Measurements from ENCODE around the gene ZFYVE16. TPM values are rescaled to one million over a fixed set of nuclear protein-coding genes. Genes with fewer than 3 reads are reported as not detected.
"Not testable (repeated sequence)": the region's sequence is repeated elsewhere in the genome, so short reads cannot be mapped to it uniquely, and the experiment has no call there.

The ZFYVE16 gene
- total RNA-seq, 1 donor from 2014 or later: 37.6 TPM

DNA sequence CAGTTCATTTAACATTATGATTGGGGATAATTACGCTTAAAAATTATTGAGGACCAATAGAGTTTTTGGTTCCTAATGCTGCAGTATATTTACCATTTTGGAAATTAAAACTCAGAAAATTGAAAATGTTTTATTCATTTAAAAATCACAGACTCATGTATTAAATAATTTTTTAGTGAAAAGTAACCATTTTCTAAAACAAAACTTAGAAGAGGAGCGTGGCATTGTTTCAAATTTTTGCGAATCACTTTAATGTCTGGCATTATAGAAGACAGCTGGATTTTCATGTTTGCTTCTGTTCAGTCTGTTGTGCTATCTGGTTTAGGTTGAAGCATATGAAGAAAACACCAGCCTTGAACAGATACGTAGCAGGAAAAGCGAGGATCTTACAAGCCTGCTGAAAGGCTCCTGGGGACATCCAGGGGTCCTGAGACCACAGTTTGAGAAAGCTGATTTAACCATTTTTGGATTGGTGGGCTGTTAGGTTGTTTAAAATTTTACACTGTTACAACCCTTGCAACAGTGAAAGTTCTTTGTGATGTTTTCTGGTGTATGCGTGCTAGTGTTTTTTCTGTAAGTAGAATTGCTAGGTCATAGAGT is 1.6 kb downstream of the ZFYVE16 start:
- no peak for DNase-seq (ENCODE audit: low spot score)

DNA sequence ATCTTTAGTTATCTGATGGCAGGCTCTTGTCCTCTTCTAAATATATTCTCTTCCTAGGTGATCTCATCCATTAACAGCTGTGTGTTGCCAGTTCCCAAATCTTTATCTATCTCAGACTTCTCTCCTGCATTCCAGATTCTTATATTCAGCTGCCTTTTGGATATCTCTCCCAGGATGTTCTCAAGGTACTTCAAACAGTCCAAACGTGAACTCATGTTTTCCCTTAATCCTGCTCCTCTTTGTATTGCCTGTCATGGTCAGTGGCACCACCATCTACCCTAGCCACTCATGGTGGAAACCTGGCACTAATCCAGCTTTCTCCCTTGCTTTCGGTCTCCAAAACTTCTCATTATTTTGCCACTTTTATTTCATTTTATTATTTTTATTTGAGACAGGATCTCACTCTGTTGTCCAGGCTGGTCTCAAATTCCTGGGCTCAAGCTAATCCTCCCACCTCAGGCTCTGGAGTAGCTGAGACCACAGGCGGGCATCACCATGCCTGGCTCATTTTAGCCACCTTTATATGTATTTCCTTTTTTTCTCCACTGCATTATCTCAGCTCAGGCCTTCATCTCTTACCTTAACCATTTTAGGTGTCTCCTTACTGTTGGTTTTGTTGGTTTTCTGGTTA is 3.8 kb downstream of the ZFYVE16 start:
- DNase-seq (ENCODE audit: low spot score): no peak

DNA sequence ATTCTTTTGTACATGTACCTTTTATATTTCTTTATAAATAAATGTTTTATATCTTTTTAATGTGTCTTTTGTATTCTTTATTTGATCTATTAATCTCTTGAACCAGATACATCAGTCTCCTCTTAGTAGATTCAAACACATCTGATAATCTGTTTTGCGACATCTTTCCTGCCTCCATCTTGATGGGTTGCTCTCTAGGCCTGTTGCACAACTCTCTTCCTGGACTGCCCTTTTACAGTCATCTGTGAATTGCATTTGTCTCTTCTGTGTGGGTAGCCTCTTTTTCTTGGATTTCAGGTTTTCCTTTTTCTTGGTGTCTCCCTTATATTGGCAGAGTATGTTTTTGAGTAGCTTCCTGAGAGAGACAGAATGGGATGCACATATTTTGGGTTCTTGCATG is 6.2 kb downstream of the ZFYVE16 start:
- DNase-seq (ENCODE audit: low spot score): no peak

DNA sequence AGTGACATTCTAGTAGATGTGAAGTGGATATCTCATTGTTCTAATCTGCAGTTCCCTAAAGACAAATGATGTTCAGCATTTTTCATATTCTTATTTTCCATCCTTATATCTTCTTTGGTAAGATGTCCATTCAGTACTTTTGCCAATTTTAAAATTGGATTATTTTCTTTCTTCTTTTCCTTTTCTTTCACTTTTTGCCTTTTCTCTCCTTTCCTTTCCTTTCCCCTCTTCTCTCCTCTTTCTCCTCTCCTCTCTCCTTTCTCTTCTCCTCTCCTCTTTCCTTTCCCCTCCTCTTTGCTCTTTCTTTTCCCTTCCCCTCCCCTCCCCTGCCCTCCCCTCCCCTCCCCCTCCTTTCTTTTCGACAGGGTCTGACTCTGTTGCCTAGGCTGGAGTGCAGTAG is 10.1 kb downstream of the ZFYVE16 start:
- DNase-seq (ENCODE audit: low spot score): no peak

DNA sequence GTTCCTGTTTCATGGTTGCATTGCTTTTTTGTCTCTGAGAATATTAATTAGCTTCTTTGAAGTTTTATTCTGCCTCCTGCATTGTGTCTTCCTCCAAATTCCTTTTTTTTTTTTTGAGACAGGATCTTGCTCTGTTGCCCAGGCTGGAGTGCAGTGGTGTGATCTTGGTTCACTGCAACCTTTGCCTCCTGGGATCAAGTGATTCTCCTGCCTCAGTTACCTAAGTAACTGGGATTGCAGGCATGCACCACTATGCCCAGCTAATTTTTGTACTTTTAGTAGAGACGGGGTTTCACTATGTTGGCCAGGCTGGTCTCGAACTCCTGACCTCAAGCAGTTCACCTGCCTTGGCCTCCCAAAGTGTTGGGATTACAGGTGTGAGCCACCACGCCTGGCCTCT is 16.5 kb downstream of the ZFYVE16 start:
- not testable (repeated sequence) for DNase-seq (ENCODE audit: low spot score)

DNA sequence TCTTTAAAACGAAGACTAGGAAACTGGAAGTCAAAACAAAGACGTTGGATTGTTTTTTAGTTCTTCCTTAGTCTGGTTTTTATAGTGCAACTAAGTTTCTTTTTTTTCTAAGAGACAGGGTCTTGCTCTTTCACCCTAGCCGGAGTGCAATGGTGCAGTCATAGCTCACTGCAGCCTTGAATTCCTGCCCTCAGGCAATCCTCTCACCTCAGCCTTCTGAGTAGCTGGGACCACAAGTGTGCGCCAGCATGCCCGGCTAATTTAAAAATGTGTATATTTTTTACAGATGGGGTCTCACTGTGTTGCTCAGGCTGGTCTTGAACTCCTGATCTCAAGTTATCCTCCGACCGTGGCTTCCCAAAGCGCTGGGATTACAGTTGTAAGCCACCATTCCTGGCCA is 27.6 kb downstream of the ZFYVE16 start:
- no peak for DNase-seq (ENCODE audit: low spot score)

DNA sequence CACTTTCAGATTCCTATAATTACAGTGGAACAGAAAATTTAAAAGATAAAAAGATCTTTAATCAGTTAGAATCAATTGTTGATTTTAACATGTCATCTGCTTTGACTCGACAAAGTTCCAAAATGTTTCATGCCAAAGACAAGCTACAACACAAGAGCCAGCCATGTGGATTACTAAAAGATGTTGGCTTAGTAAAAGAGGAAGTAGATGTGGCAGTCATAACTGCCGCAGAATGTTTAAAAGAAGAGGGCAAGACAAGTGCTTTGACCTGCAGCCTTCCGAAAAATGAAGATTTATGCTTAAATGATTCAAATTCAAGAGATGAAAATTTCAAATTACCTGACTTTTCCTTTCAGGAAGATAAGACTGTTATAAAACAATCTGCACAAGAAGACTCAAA is 29.5 kb downstream of the ZFYVE16 start:
- no peak for DNase-seq (ENCODE audit: low spot score)

DNA sequence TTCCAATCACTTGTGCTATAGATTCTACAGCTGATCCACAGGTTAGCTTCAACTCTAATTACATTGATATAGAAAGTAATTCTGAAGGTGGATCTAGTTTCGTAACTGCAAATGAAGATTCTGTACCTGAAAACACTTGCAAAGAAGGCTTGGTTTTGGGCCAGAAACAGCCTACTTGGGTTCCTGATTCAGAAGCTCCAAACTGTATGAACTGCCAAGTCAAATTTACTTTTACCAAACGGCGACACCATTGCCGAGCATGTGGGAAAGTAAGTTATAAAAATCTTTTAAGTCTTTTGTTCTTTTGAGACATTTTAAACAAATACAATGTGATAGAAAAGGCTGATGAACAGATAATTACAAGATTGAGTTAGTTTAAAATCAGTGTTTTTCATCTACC is 30.9 kb downstream of the ZFYVE16 start:
- DNase-seq (ENCODE audit: low spot score): no peak

DNA sequence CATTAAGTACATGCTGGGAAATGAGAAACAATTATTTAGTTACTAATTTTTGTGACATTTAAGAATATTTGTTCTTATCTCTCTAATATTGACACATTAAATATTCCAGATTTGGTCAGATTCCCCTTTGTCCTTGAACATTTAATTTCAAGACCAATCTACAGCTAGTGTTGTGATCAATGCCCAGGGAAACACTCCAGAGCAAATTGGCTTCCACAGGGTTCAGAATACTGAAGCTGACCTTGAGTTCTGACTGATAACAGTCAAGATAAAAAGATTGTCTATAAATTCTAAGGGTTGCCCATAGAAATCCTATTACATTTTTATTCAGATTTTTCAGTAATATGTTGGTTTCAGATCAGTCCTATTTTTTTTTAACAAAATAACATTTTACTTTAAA is 31.3 kb downstream of the ZFYVE16 start:
- DNase-seq (ENCODE audit: low spot score): no peak

DNA sequence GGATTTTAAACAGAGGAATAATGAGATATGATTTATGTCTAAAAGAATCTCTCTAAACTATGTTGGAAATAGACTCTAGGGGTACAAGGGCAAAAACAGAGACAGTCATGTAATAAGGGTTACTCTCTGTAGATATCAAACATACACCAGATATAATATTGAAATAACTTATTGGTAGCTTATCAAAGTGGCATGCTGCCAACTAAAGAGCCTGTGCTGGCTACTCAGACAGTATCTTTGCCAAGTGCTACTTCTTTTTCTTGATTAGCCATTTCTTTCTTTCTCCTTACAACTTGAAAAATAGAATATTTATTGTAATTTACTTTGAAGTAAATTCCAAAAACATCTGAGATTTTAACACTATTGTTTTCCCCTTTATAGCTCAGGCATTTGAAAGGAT is 34.9 kb downstream of the ZFYVE16 start:
- no peak for DNase-seq (ENCODE audit: low spot score)

DNA sequence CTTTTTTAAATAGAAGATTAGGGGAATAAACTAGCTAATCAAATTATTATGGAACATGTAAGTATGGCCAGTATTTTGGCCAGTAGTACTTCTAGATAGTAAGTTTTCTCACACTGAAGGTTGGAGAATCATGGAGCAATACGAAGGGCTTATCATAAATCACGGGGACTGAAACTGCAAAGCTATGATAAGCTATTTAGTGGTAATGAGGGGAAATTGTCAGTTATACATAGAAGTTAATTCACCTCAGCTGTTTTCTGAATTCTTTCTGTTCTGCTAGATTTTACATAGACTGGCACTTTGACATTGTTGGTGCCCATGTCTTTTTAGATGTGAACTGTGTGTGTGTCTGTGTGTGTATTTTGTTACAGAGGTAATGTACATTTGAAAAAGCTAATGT is 45.5 kb downstream of the ZFYVE16 start:
- no peak for DNase-seq (ENCODE audit: low spot score)

DNA sequence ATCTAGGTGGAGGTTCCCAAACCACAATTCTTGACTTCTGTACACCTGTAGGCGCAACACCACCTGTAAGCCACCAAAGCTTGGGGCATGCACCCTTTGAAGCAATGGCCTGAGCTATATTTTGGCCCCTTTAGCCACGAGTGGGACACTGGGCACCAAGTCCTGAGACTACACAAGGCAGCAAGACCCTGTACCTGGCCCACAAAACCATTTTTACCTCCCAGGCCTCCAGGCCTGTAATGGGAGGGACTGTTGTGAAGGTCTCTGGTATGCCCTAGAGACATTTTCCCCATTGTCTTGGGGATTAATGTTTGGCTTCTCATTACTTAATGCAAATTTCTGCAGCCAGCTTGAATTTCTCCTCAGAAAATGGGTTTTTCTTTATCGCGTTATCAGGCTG is 55.4 kb downstream of the ZFYVE16 start:
- no peak for DNase-seq (ENCODE audit: low spot score)

DNA sequence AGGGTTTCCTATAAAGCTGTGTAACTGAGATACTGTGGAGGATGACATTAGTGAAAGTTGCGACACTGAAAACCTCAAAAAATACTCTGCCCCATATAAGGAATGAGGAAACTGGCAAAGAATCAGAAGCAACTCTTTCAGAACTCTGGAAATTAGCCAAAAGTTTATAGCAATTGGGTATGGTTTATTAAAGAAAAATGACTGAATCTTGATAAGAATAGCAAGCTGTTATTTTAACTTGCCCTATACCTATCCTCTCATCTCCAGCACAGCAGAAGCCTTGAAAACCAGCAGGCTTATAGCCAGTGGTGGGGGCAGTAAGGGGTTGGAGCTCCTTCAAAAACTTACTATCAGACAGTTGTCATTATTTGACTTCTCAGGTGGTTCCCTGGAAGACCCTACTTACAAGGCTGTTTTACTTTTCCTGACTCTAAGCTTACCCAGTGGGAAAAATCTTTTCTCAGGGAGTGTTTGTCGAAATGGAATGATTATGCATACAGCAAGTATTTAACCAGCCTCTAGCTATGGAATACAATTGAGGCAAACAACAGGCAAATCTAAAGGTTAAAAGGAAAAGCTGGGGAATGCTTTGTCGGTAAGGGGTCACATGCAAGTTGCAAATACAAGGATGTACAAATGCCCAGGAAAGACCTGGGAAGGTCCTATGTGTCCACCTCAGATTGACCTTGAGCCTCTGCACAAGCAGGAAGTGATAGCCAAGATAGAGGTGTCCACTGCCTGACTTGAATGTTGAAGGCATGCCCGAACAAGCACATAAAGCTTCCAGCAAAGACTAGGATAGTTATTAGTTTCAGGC is 59.0 kb downstream of the ZFYVE16 start:
- DNase-seq (ENCODE audit: low spot score): no peak

DNA sequence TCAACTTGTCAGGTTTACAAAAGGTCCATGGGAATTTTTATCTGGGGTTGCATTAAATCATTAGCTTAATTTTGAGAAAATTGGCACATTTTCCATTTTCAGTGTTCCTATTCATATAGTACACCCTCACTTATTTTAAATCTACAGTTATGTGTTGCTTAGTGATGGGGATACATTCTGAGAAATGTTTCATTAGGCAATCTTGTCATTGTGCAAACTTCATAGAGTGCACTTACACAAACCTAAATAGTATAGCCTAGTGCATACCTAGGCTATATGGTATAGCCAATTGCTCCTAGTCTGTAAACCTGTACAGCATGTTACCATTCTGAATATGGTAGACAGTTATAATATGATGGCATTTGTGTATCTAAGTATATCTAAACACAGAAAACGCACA is 60.3 kb downstream of the ZFYVE16 start:
- DNase-seq (ENCODE audit: low spot score): no peak

DNA sequence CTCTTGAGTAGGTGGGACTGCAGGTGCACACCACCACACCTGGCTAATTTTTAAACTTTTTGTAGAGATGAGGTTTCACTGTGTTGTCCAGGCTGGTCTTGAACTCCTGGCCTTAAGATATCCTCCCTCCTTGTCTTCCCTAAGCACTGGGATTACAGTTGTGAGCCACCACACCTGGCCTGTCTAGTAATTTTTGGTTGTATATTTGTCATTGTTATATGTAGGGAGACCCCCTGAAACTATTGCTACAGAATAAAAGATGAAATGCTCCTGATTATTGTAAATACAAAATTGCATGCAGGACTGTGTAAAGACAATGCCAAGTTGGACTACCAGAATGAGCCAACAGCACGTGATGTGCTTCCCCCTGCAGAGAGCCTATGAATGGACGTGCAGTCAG is 62.8 kb downstream of the ZFYVE16 start:
- DNase-seq (ENCODE audit: low spot score): not testable (repeated sequence)

DNA sequence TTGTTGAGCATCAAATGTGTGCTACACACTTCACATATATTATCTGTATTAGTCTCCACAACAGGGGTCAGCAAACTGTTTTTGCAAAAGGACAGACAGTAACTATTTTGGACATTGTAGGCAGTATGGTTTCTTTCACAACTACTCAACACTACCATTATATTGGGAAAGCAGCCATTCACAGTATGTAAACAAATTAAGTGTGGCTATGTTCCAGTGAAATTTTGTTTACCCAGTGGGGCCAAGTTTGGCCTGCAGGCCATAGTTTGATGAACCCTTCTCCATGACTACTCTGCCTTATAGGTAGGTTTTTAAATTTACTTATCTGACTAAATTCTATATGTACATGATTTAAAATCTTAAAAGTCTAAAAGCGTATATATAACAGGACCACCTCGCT is 67.1 kb downstream of the ZFYVE16 start:
- DNase-seq (ENCODE audit: low spot score): no peak

DNA sequence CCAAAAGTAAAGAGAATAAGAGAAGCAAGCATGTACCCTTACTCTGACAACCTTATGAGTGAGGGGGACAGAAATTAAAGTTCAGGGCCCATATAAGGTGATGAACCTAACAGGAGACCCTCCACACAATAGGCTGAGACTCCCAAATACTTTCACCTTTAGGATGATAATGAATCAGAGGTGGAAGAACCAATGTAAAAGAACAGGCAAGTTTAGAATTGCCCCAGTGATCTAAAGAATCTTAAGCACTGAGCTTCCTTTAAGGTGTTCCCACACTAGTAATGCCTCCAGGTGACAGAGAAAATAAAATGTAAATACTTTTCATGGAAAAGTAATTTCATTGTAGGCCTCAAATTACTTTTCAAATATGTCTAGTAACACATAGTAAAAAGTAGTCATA is 71.8 kb downstream of the ZFYVE16 start:
- DNase-seq (ENCODE audit: low spot score): no peak

DNA sequence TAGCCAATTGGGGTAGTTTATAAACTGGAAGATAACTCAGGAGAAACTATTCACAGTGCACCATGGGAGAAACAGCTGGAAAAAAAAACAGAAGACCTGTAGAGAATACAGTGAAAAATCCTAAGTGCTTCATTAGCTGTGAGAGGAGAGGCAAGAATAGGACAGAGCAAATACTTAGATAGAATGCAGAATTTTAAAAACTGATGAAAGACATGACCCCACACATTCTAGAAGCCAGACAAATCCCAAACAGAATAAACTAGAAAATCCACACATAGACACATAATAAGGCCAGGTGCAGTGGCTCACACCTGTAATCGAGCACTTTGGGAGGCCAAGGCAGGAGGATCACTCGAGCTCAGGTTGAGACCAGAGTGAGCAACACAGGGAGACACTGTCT is 72.5 kb downstream of the ZFYVE16 start:
- no peak for DNase-seq (ENCODE audit: low spot score)

DNA sequence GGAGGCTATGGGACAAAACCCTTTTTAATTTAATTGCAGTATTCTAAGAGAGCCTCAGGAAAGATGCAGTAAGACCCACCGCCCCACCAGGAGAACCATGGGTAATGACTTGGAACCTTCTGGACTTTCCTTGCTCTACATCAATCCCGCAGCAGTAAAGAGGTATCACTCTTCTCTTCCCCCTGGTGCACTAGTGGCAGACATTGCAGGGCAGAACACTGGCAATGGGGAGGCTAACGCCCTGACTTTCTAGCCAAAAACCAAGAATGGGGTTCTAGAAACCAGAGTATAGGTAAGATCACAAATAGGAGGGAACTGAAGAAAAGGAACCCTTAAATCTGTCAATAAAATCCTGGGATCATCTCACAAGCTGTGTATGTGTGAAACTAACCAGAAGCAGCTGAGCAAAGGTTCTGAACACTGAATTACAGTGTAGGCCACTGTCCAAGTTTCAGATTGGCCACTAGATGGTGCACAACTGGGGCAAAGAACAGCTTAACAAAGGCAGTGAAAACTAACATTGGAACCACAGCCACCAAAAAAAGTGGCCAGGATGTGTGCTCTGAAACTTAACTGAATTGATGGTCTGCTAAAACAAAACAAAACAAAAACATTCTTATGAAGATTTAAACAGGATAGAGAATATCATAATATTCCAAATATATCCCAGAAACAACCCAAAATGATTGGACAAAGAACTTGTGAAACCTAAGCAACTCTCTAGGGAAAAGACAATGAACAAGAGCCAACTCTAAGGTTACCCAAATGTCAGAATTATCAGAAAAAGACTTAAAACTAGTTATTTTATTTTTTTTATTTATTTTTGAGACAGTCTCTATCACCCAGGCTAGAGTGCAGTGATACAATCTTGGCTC is 73.4 kb downstream of the ZFYVE16 start:
- DNase-seq (ENCODE audit: low spot score): no peak

DNA sequence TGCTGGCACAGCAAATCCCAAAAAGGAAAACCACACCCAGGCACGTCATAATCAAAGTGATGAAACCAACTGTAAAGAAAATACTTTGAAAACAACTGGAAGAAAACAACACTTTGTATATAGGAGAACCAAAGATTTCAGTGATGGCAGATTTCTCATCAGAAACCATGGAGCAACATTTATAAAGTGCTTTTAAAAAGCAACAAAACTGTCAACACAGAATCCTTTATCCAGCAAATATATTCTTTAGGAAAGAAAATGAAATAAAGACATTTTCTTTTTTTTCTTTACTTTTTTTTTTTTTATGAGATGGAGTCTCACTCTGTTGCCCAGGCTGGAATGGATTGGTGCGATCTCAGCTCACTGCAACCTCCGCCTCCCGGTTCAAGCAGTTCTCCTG is 74.7 kb downstream of the ZFYVE16 start:
- no peak for DNase-seq (ENCODE audit: low spot score)

DNA sequence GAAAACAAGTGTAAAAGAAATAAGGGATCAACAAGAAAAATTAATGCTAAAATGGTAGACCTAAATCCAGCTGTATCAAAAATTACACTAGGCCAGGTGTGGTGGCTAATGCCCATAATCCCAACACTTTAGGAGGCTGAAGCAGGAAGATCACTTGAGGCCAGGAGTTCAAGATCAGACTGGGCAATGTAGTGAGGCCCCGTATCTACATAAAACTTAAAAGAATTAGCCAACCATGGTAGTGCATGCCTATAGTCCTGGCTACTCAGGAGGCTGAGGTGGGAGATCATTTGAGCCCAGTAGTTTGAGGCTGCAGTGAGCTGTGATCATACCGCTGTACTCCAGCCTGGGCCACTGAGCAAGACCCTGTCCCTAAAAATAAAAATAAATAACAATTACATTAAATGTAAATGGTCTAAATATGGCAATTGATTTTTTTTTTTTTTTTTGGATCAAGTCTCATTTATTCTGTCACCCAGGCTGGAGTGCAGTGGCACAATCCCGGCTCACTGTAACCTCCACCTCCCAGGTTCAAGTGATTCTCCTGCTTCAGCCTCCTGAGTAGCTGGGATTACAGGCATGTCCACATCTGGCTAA is 75.9 kb downstream of the ZFYVE16 start:
- no peak for DNase-seq (ENCODE audit: low spot score)
